K562 (cell line): ENCODE data around the gene PEX19. TPM values are rescaled to one million over a fixed set of nuclear protein-coding genes. Genes with fewer than 3 reads are reported as not detected.

ENCODE experiments used
- ATAC-seq: fragments of 200-7000 bp; cut with Tn5 transposase; 3 replicates; pipeline ENCODE4 v1.9.1; 2020; ENCODE audit warnings: moderate library complexity
- BruUV-seq: library from RNA; stranded (reverse); fragments of 400-500 nt; replicated peaks from 2 replicates; lab custom pipeline; 2021; lab: Mats Ljungman, UMichigan
- CTCF ChIA-PET: fragments of 300-600 bp; formaldehyde crosslinking; extraction: SDS; loops from one replicate; lab custom pipeline; 2021; ENCODE audit warnings: low intra/inter-chr PET ratio; lab: Yijun Ruan, JAX
- POLR2A ChIA-PET: fragments of 300-600, 350-650 bp; sonication (Branson Sonifier 250); formaldehyde crosslinking; extraction: SDS; loops from one replicate; lab custom pipeline; 2021; ENCODE audit warnings: antibody characterized with exemption, inconsistent platforms; lab: Yijun Ruan, JAX
- DNase-seq, 4 experiments: peaks; one replicate each; pipeline versions ENCODE4 v3.0.0 to v3.0.0-alpha.2; 2011 to 2018; ENCODE audit warnings: low spot score in 3 of 4, mixed read lengths in 3 of 4; ENCODE audit errors: extremely low read depth in 1 of 4
- FAIRE-seq: peaks from 2 replicates; lab custom pipeline; 2011; peaks lifted over from hg19 to GRCh38; lab: Jason Lieb, UNC
- H2AFZ ChIP-seq: 2 replicates; pipeline ENCODE4 v1.6.0; 2011; ENCODE audit warnings: low read depth, low read length, control low read depth, inconsistent platforms
- H3K27ac ChIP-seq: fragments of 200-600 bp; 3 replicates; pipeline ENCODE4 v1.8.0; 2011; ENCODE audit warnings: low read depth, mild to moderate bottlenecking, control low read depth, inconsistent platforms, low read length, moderate library complexity, mixed read lengths; ENCODE audit errors: extremely low read depth
- H3K27me3 ChIP-seq, 2 experiments: fragments of 300-600 bp in 1 of 2; 2 replicates in 1 of 2; 3 replicates in 1 of 2; pipeline versions ENCODE4 v1.6.0 to v1.8.0; 2011; ENCODE audit warnings: inconsistent platforms in 2 of 2, low read length in 2 of 2, mild to moderate bottlenecking in 1 of 2, mixed read lengths in 1 of 2, moderate library complexity in 1 of 2; ENCODE audit not compliant: control insufficient read depth in 2 of 2, insufficient read depth in 2 of 2
- H3K36me3 ChIP-seq: fragments of 300-600 bp; 3 replicates; pipeline ENCODE4 v1.8.0; 2011; ENCODE audit warnings: mild to moderate bottlenecking, low read length, inconsistent platforms; ENCODE audit not compliant: control insufficient read depth, insufficient read depth
- H3K4me1 ChIP-seq, 2 experiments: fragments of 200-600 bp in 1 of 2; replicated peaks in 1 of 2; 2 replicates in 1 of 2; 3 replicates in 1 of 2; pipeline versions ENCODE4 v1.5.1 to v1.8.0; 2011; ENCODE audit warnings: inconsistent platforms in 2 of 2, low read length in 2 of 2, mild to moderate bottlenecking in 1 of 2, mixed read lengths in 1 of 2, moderate library complexity in 1 of 2; ENCODE audit not compliant: control insufficient read depth in 2 of 2, insufficient read depth in 2 of 2
- H3K4me2 ChIP-seq: 2 replicates; pipeline ENCODE4 v1.6.1; 2011; ENCODE audit warnings: low read length, control low read depth, inconsistent platforms, mixed read lengths; ENCODE audit not compliant: insufficient read depth
- H3K4me3 ChIP-seq: fragments of 200-600 bp; sonication (generic), shearing (Covaris generic); 2 replicates; pipeline ENCODE4 v1.5.1; 2016; ENCODE audit warnings: control low read depth, inconsistent platforms
- H3K79me2 ChIP-seq: fragments of 200-600 bp; 3 replicates; pipeline ENCODE4 v1.8.0; 2011; ENCODE audit warnings: low read length, inconsistent platforms; ENCODE audit not compliant: control insufficient read depth, insufficient read depth
- H3K9ac ChIP-seq, 2 experiments: 2 replicates each; pipeline versions ENCODE4 v1.6.0 to v1.6.1; 2011; ENCODE audit warnings: low read depth in 2 of 2, low read length in 2 of 2, control low read depth in 1 of 2, inconsistent platforms in 1 of 2, mild to moderate bottlenecking in 1 of 2, mixed read lengths in 1 of 2; ENCODE audit not compliant: insufficient read depth in 1 of 2
- H3K9me1 ChIP-seq: one replicate; pipeline ENCODE4 v1.6.0; 2011; ENCODE audit warnings: inconsistent platforms, mild to moderate bottlenecking, low read length, moderate library complexity; ENCODE audit not compliant: control insufficient read depth, insufficient read depth
- H3K9me3 ChIP-seq: replicated peaks from 2 replicates; pipeline ENCODE4 v1.5.1; 2011; ENCODE audit warnings: low read depth, low read length, inconsistent platforms; ENCODE audit not compliant: control insufficient read depth, insufficient read depth
- H4K20me1 ChIP-seq: replicated peaks from 2 replicates; pipeline ENCODE4 v1.6.1; 2011; ENCODE audit warnings: low read length, inconsistent platforms, mixed read lengths; ENCODE audit not compliant: control insufficient read depth, insufficient read depth
- ARID3A ChIP-seq: IDR thresholded peaks from 2 replicates; pipeline ENCODE4 v1.6.1; 2012; ENCODE audit warnings: low read depth, low read length, improper control_type of control experiment, borderline replicate concordance
- CTBP1 ChIP-seq: fragments of 450-650 bp; IDR thresholded peaks from 2 replicates; pipeline ENCODE4 v1.6.1; 2016; ENCODE audit warnings: borderline replicate concordance
- DNMT1 ChIP-seq: fragments of 450-650 bp; IDR thresholded peaks from 2 replicates; pipeline ENCODE4 v1.6.1; 2016; ENCODE audit warnings: antibody characterized with exemption, mild to moderate bottlenecking
- ILK ChIP-seq: fragments of 450-650 bp; IDR thresholded peaks from 2 replicates; pipeline ENCODE4 v1.6.1; 2016; ENCODE audit warnings: missing genetic modification characterization, low read depth, mild to moderate bottlenecking, missing compliant biosample characterization, moderate library complexity, borderline replicate concordance
- MCM7 ChIP-seq, 2 experiments: fragments of 450-650 bp; IDR thresholded peaks; 2 replicates each; pipeline ENCODE4 v1.6.1; 2016 to 2018
- MEF2D ChIP-seq: conservative IDR thresholded peaks from 2 replicates; pipeline ENCODE4 v1.6.1; 2016; ENCODE audit warnings: low read depth, missing genetic modification characterization, missing compliant biosample characterization
- PHB2 ChIP-seq: fragments of 450-650 bp; IDR thresholded peaks from 2 replicates; pipeline ENCODE4 v1.6.1; 2017; ENCODE audit warnings: low read depth
- POLR2B ChIP-seq: fragments of 450-650 bp; IDR thresholded peaks from 2 replicates; pipeline ENCODE4 v1.6.1; 2018; ENCODE audit warnings: low read depth; ENCODE audit not compliant: partially characterized antibody
- SMAD1 ChIP-seq: fragments of 150-350 bp; IDR thresholded peaks from 2 replicates; pipeline ENCODE4 v1.6.1; 2014; ENCODE audit warnings: low read length, low read depth; ENCODE audit not compliant: partially characterized antibody
- SOX6 ChIP-seq: fragments of 450-650 bp; IDR thresholded peaks from 2 replicates; pipeline ENCODE4 v1.6.1; 2014; ENCODE audit warnings: mild to moderate bottlenecking
- XRCC5 ChIP-seq: fragments of 200-400 bp; formaldehyde crosslinking; IDR thresholded peaks from 2 replicates; pipeline ENCODE4 v1.6.1; 2017; ENCODE audit warnings: low read depth, mild to moderate bottlenecking, low read length
- ZNF717 ChIP-seq: fragments of 250-450 bp; sonication (Bioruptor Pico); IDR thresholded peaks from 2 replicates; pipeline ENCODE4 v1.5.0; 2021
- WGBS: fragments of 100-300 bp; shearing (Covaris generic); methylation state at CpG from one replicate; pipeline ENCODE4 v1.1.6; 2016; ENCODE audit warnings: low coverage, mixed read lengths; ENCODE audit not compliant: insufficient coverage; ENCODE audit errors: missing lambda C conversion rate; 5-methylcytosine and 5-hydroxymethylcytosine counted together
- in situ Hi-C: fragments of 300-500 bp; cut with MboI; formaldehyde crosslinking; loops from 4 replicates; pipeline ENCODE4 v1.15.0; 2018; ENCODE audit warnings: inconsistent platforms, mixed read lengths
- intact Hi-C: fragments of 100-400 bp; cut with micrococcal nuclease; formaldehyde crosslinking; loops from 2 replicates; pipeline ENCODE4 v1.14.2; 2022
- polyA plus RNA-seq, 8 experiments: library from polyadenylated mRNA; depleted of rRNA in 4 of 8; stranded (reverse) in 5 of 8; unstranded in 3 of 8; fragments of >200 nt; fragmentation: Nextera tagmentation in 2 of 8; fragmentation: Illumina TruSeq in 1 of 8; extraction: Ambion mirVana in 2 of 8; extraction: Trizol in 1 of 8; gene quantifications; 2 replicates each; pipeline versions ENCODE4 v1.2.1 to v1.2.3, GENCODE V29; 2011 to 2014; ENCODE audit warnings: inconsistent platforms in 1 of 8, missing spikeins in 1 of 8
- total RNA-seq, 7 experiments: library from RNA; depleted of rRNA in 6 of 7; stranded (reverse); fragments of >200 nt in 6 of 7; fragmentation: Illumina TruSeq in 2 of 7; extraction: Trizol in 2 of 7; gene quantifications; 2 replicates each; pipeline versions ENCODE4 v1.2.1 to v1.2.3, GENCODE V29; 2011 to 2021; ENCODE audit warnings: low replicate concordance in 1 of 7

PEX19 gene
- total and polyA plus RNA-seq, 9 of the 15 experiments (the other 6 are each of a cell fraction or from before 2014, with no cell fraction given) = 32.5 to 103 (median 59.8) TPM

- H3K4me1 ChIP-seq = no peaks in the 10 kb centered on the region
- no peak overlapping the region for H3K4me3 ChIP-seq
- H3K9ac ChIP-seq = no peak overlapping the region; a peak in 1 of 4 replicates
- ATAC-seq (no peak), DNase-seq (no peak), FAIRE-seq (no peak)
- ChIA-PET CTCF (no interaction called here), POLR2A (no interaction called here)
- no peak overlapping the region for H3K27ac ChIP-seq
- H2AFZ ChIP-seq = no peak overlapping the region
- in situ Hi-C loops = no loop called here
- no peaks in the 10 kb centered on the region for H3K9me1 ChIP-seq
- H3K27me3 ChIP-seq = no peaks in the 10 kb centered on the region
- H3K4me2 ChIP-seq = no peak overlapping the region
- no TSS peak for BruUV-seq
- no peaks in the 10 kb centered on the region; the same call in 1 of the 2 replicates for H4K20me1 ChIP-seq
- H3K9me3 ChIP-seq = no peaks in the 10 kb centered on the region
- WGBS = 64% methylated on average over 2 of the region's 2 CpGs
- TF ChIP-seq PHB2 = no peak
- no peak for TF ChIP-seq ARID3A
- no peak for TF ChIP-seq ZNF717 (CRISPR knock-in tag)
- no peak for TF ChIP-seq MEF2D (tag)
- no peak for TF ChIP-seq DNMT1
- no peak for TF ChIP-seq XRCC5
- no peak for TF ChIP-seq POLR2B
- TF ChIP-seq MCM7 (IDR thresholded peaks at IDR 0.05) = no peak
- TF ChIP-seq SMAD1 = no peak
- TF ChIP-seq ILK (tag) = no peak
- TF ChIP-seq CTBP1 = no peak
- no peak for TF ChIP-seq SOX6
- intact Hi-C loops = no loop called here
- H3K36me3 ChIP-seq = peaks cover 86% of the 10 kb centered on the region
- H3K79me2 ChIP-seq = peaks cover 14% of the 10 kb centered on the region; the same call in 2 of the 3 replicates
These were observed 30.4 kb upstream of the PEX19 start for GRCh38 chr1:160315359-160315758.
